GM23248 (cell line): ENCODE results near the gene RHOC. TPM values are rescaled to one million over a fixed set of nuclear protein-coding genes. Genes with fewer than 3 reads are reported as not detected.

Source experiments
- DNase-seq: peaks from one replicate; pipeline ENCODE4 v3.0.0-alpha.2; 2015
- H2AFZ ChIP-seq: fragments of 200-600 bp; sonication (generic); 2 replicates; pipeline ENCODE4 v1.6.1; 2016; ENCODE audit warnings: antibody characterized with exemption
- H3F3A ChIP-seq: fragments of 200-600 bp; sonication (generic); 2 replicates; pipeline ENCODE4 v1.6.1; 2016; ENCODE audit warnings: mild to moderate bottlenecking, antibody characterized with exemption, mixed run types; ENCODE audit not compliant: insufficient read depth
- H3K27ac ChIP-seq: fragments of 200-600 bp; sonication (generic); 2 replicates; pipeline ENCODE4 v1.5.1; 2016; ENCODE audit warnings: mild to moderate bottlenecking
- H3K27me3 ChIP-seq: fragments of 200-600 bp; sonication (generic); replicated peaks from 2 replicates; pipeline ENCODE4 v1.6.1; 2016; ENCODE audit warnings: mild to moderate bottlenecking; ENCODE audit not compliant: insufficient read depth
- H3K36me3 ChIP-seq: fragments of 200-600 bp; sonication (generic); 2 replicates; pipeline ENCODE4 v1.6.1; 2016; ENCODE audit warnings: low read depth, mild to moderate bottlenecking
- H3K4me1 ChIP-seq: fragments of 200-600 bp; sonication (generic); 2 replicates; pipeline ENCODE4 v1.6.1; 2016; ENCODE audit warnings: mild to moderate bottlenecking; ENCODE audit not compliant: insufficient read depth
- H3K4me2 ChIP-seq: fragments of 200-600 bp; sonication (generic); one replicate; pipeline ENCODE4 v1.6.1; 2016; ENCODE audit warnings: mild to moderate bottlenecking; ENCODE audit not compliant: unreplicated experiment
- H3K4me3 ChIP-seq: fragments of 200-600 bp; sonication (generic); 2 replicates; pipeline ENCODE4 v1.5.1; 2016; ENCODE audit warnings: mild to moderate bottlenecking
- H3K79me2 ChIP-seq: fragments of 200-600 bp; sonication (generic); 2 replicates; pipeline ENCODE4 v1.6.1; 2016; ENCODE audit warnings: mild to moderate bottlenecking; ENCODE audit not compliant: insufficient read depth
- H3K9ac ChIP-seq: fragments of 200-600 bp; sonication (generic); 2 replicates; pipeline ENCODE4 v1.6.1; 2016; ENCODE audit warnings: mild to moderate bottlenecking
- H3K9me2 ChIP-seq: fragments of 200-600 bp; sonication (generic); 2 replicates; pipeline ENCODE4 v1.6.1; 2016; ENCODE audit warnings: mixed run types, mild to moderate bottlenecking, moderate library complexity; ENCODE audit not compliant: insufficient read depth
- H3K9me3 ChIP-seq: fragments of 200-600 bp; sonication (generic); one replicate; pipeline ENCODE4 v1.6.1; 2017; ENCODE audit warnings: low read depth
- H4K20me1 ChIP-seq: fragments of 200-600 bp; sonication (generic); 2 replicates; pipeline ENCODE4 v1.6.0; 2016; ENCODE audit not compliant: insufficient read depth
- EZH2 ChIP-seq: fragments of 200-600 bp; sonication (generic); IDR thresholded peaks from 2 replicates; pipeline ENCODE4 v1.6.1; 2018; ENCODE audit warnings: antibody characterized with exemption, mild to moderate bottlenecking; ENCODE audit not compliant: insufficient read depth, poor library complexity, severe bottlenecking
- EZH2phosphoT487 ChIP-seq: fragments of 200-600 bp; sonication (generic); IDR thresholded peaks from 2 replicates; pipeline ENCODE4 v1.6.1; 2018; ENCODE audit warnings: antibody characterized with exemption, moderate library complexity, mild to moderate bottlenecking, low read depth; ENCODE audit not compliant: insufficient read depth
- WGBS, 2 experiments: methylation state at CpG; one replicate each; pipeline ENCODE4 v1.1.6; 2015 to 2017; ENCODE audit warnings: low lambda C conversion rate in 2 of 2, low coverage in 1 of 2; ENCODE audit errors: missing lambda C conversion rate in 2 of 2; 5-methylcytosine and 5-hydroxymethylcytosine counted together
- in situ Hi-C: fragments of 300-500 bp; cut with MboI; formaldehyde crosslinking; loops from 2 replicates; pipeline ENCODE4 v1.15.0; 2020
- polyA plus RNA-seq: library from polyadenylated mRNA; unstranded; fragments of >200 nt; fragmentation: Nextera tagmentation; extraction: Ambion mirVana; gene quantifications from 2 replicates; pipeline ENCODE4 v1.2.1, GENCODE V29; 2016
- total RNA-seq: library from RNA; depleted of rRNA; stranded (reverse); fragments of >200 nt; shearing (Covaris generic); gene quantifications from 2 replicates; pipeline ENCODE4 v1.2.3, GENCODE V29; 2014

RHOC gene
- total and polyA plus RNA-seq, 2 experiments from 2014 or later = 625 to 711 TPM

- Histone ChIP-seq H3K4me2 (no peak overlapping the region), H2AFZ (no peak overlapping the region), H3K9ac (no peak overlapping the region), H3K9me3 (no peaks in the 10 kb centered on the region), H3K27me3 (no peaks in the 10 kb centered on the region), H3K27ac (no peak overlapping the region), H3F3A (peaks cover 16% of the 10 kb centered on the region), H4K20me1 (no peaks in the 10 kb centered on the region), H3K4me1 (peaks cover 5% of the 10 kb centered on the region), H3K36me3 (no peaks in the 10 kb centered on the region; the same call in 1 of the 2 replicates), H3K4me3 (no peak overlapping the region), H3K9me2 (no peaks in the 10 kb centered on the region), H3K79me2 (no peaks in the 10 kb centered on the region)
- in situ Hi-C loops = no loop called here
- DNase-seq = no peak
- 89 to 91% methylated on average over 6 of the region's 6 CpGs for WGBS, 2 experiments
- no peak for TF ChIP-seq EZH2phosphoT487
- TF ChIP-seq EZH2 = no peak
Measured at GRCh38 chr1:112693821-112694220, 13.1 kb downstream of the RHOC start.

- no peak overlapping the region for H2AFZ ChIP-seq
- 93 to 97% methylated on average over 5 of the region's 5 CpGs for WGBS, 2 experiments
- H3K4me2 ChIP-seq = no peak overlapping the region
- in situ Hi-C loops = no loop called here
- H3K36me3 ChIP-seq = no peaks in the 10 kb centered on the region; the same call in 1 of the 2 replicates
- H3K4me1 ChIP-seq = peaks cover 5% of the 10 kb centered on the region
- no peaks in the 10 kb centered on the region for H4K20me1 ChIP-seq
- no peak overlapping the region for H3K27ac ChIP-seq
- peaks cover 16% of the 10 kb centered on the region for H3F3A ChIP-seq
- H3K9me3 ChIP-seq = no peaks in the 10 kb centered on the region
- no peak overlapping the region for H3K9ac ChIP-seq
- H3K9me2 ChIP-seq = no peaks in the 10 kb centered on the region
- H3K27me3 ChIP-seq = no peaks in the 10 kb centered on the region
- no peaks in the 10 kb centered on the region for H3K79me2 ChIP-seq
- no peak for TF ChIP-seq EZH2phosphoT487
- no peak for TF ChIP-seq EZH2
- H3K4me3 ChIP-seq = no peak overlapping the region
- DNase-seq = no peak
Measured at GRCh38 chr1:112692681-112693080, 14.2 kb downstream of the RHOC start.

- no peaks in the 10 kb centered on the region for H3K9me3 ChIP-seq
- 91 to 94% methylated on average over 11 of the region's 11 CpGs for WGBS, 2 experiments
- H4K20me1 ChIP-seq = no peaks in the 10 kb centered on the region
- H3K9ac ChIP-seq = no peak overlapping the region
- no peak overlapping the region for H3K4me3 ChIP-seq
- TF ChIP-seq EZH2phosphoT487 (no peak), EZH2 (no peak)
- H3K27me3 ChIP-seq = no peaks in the 10 kb centered on the region
- H3K79me2 ChIP-seq = 0 out of 2 replicates have a peak, but pooled peaks cover 4% of the 10 kb centered on the region
- H3K9me2 ChIP-seq = no peaks in the 10 kb centered on the region
- no peak overlapping the region for H2AFZ ChIP-seq
- H3K4me1 ChIP-seq = peaks cover 5% of the 10 kb centered on the region
- in situ Hi-C loops = no loop called here
- no peak overlapping the region for H3K27ac ChIP-seq
- H3K36me3 ChIP-seq = no peaks in the 10 kb centered on the region; the same call in 1 of the 2 replicates
- H3K4me2 ChIP-seq = no peak overlapping the region
- no peak for DNase-seq
- H3F3A ChIP-seq = peaks cover 12% of the 10 kb centered on the region
Measured at GRCh38 chr1:112689842-112690237, 17.1 kb downstream of the RHOC start.

GRCh38 chr1:112689196-112689841 lies 17.6 kb downstream of the RHOC start:
- no peaks in the 10 kb centered on the region; the same call in 1 of the 2 replicates for H3K36me3 ChIP-seq
- no peak overlapping the region for H3K4me2 ChIP-seq
- H3K9me2 ChIP-seq = no peaks in the 10 kb centered on the region
- in situ Hi-C loops = no loop called here
- WGBS, 2 experiments = 90 to 91% methylated on average over 9 of the region's 9 CpGs
- H3K79me2 ChIP-seq = 0 out of 2 replicates have a peak, but pooled peaks cover 6% of the 10 kb centered on the region
- no peaks in the 10 kb centered on the region for H3K27me3 ChIP-seq
- no peak overlapping the region for H3K4me3 ChIP-seq
- peaks cover 5% of the 10 kb centered on the region for H3K4me1 ChIP-seq
- peaks cover 12% of the 10 kb centered on the region for H3F3A ChIP-seq
- H3K9me3 ChIP-seq = no peaks in the 10 kb centered on the region
- TF ChIP-seq EZH2phosphoT487 = no peak
- TF ChIP-seq EZH2 = no peak
- H2AFZ ChIP-seq = no peak overlapping the region
- no peak overlapping the region for H3K9ac ChIP-seq
- no peaks in the 10 kb centered on the region for H4K20me1 ChIP-seq
- no peak overlapping the region for H3K27ac ChIP-seq
- no peak for DNase-seq
